HG02763 (cell line): Measurements from ENCODE around the gene DCANP1.

Experiments used
- ATAC-seq: cut with Tn5 transposase; IDR thresholded peaks from one replicate; pipeline ENCODE4 v1.9.1; 2021; ENCODE audit warnings: mild to moderate bottlenecking, moderate library complexity; ENCODE audit not compliant: unreplicated experiment

DCANP1 gene

GRCh38 chr5:135426102-135427082 lies 20.8 kb downstream of the DCANP1 start:
- ATAC-seq, result peak; percentile 70

GRCh38 chr5:135425641-135426040 lies 21.5 kb downstream of the DCANP1 start:
- no peak for ATAC-seq

- ATAC-seq, result no peak
These were observed 23.3 kb downstream of the DCANP1 start for GRCh38 chr5:135423846-135424168.

- ATAC-seq, result no peak
These were observed 23.9 kb downstream of the DCANP1 start for GRCh38 chr5:135423146-135423845.

GRCh38 chr5:135422419-135422818 lies 24.7 kb downstream of the DCANP1 start:
- no peak for ATAC-seq

GRCh38 chr5:135417083-135417482 lies 30.1 kb downstream of the DCANP1 start:
- ATAC-seq, result no peak

GRCh38 chr5:135405082-135405481 lies 42.1 kb downstream of the DCANP1 start:
- ATAC-seq, result no peak

- no peak for ATAC-seq
These were observed 45.1 kb downstream of the DCANP1 start for GRCh38 chr5:135402031-135402430.

- ATAC-seq, result no peak
These were observed 46.3 kb downstream of the DCANP1 start for GRCh38 chr5:135400866-135401265.

- ATAC-seq, result no peak
These were observed 47.2 kb downstream of the DCANP1 start for GRCh38 chr5:135399794-135400542.

GRCh38 chr5:135398855-135399793 lies 48.0 kb downstream of the DCANP1 start, which contains the start of gene MACROH2A1:
TSS of gene MACROH2A1 (minus strand) at chr5:135399231. CDS start at chr5:135389093, 10,138 bp downstream.
- ATAC-seq, result peak; percentile 77

- ATAC-seq, result peak; percentile 33
These were observed 48.8 kb downstream of the DCANP1 start for GRCh38 chr5:135398160-135398854.

- no peak for ATAC-seq
These were observed 50.1 kb downstream of the DCANP1 start for GRCh38 chr5:135397084-135397483.

- ATAC-seq, result no peak
These were observed 50.6 kb downstream of the DCANP1 start for GRCh38 chr5:135396459-135397055.

- no peak for ATAC-seq
These were observed 51.3 kb downstream of the DCANP1 start for GRCh38 chr5:135395866-135396265.

GRCh38 chr5:135395451-135395850 lies 51.7 kb downstream of the DCANP1 start:
- ATAC-seq, result no peak
